ENCODE data around the gene VCL.

VCL gene

GRCh38 chr10:74160013-74160412 is 162.1 kb downstream of the VCL start:
- no peak for DNase-seq

DNA sequence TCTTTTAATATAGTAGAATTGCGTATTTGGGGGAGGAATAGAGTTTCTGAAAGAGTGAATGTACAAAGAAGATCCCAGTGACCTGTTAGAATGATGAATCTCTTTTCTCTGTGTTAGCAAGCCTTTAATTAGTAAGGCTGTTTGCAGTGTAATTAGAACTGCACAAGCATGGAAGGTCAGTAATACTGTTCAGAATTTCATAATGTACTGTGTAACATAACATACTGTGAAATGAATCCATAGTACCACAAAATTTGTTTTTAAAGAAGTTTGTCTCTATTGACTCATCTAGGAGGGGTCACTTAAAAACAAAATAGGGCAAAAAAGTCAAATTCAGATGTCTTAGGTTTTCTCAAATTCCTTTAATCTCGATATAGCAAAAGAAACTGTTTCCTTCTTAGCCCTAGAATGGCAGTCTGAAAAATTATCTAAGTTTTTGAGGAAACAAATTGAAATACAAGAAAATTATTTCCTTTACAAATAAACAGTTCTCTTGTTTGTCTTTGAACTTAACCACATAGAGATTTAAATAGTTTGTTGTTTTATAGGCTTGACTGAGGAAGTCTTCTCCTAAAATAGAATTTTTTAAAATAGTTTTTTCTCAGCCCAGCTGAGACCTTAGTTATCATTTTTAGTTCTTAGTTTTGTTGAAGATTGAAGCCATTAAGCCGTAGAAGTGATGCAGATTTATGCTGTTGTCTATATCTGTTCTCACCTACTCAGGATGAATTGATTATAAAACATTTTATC is 165.6 kb downstream of the VCL start:
- DNase-seq = no peak

GRCh38 chr10:74164716-74165529 is 167.0 kb downstream of the VCL start:
- no peak for DNase-seq

- no peak for DNase-seq
These were observed 167.6 kb downstream of the VCL start for GRCh38 chr10:74165530-74165901.

DNA sequence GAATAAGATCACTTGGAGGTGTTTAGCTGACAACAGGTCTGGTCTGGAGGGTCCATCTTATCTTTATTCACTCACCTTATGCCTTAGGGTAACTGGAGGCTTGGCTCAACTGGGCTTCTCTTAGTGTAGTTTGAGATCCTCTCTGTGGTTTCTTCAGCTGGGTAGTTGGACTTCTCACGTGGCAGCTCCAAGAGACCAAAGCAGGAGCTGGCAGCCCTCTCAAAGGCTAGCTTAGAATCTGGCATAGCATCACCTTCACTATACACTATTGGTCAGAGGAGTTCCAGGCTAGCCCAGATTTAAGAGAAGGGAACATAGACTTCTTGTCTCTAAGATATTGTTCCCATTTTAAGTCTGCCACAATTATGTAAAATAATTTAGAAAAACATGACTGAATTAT is 169.5 kb downstream of the VCL start:
- no peak for DNase-seq
